Panc1 (cell line): Measurements from ENCODE around the gene ARHGEF6.

Experiments
- CTCF ChIP-seq: fragments of 450-650 bp; IDR thresholded peaks from 2 replicates; pipeline ENCODE4 v1.5.1; 2017; ENCODE audit warnings: mild to moderate bottlenecking
- REST ChIP-seq, 2 experiments: IDR thresholded peaks; 2 replicates each; pipeline ENCODE4 v1.6.1; 2011 to 2012; ENCODE audit warnings: low read depth in 2 of 2, control low read depth in 1 of 2, low read length in 1 of 2, mild to moderate bottlenecking in 1 of 2, moderate library complexity in 1 of 2; ENCODE audit not compliant: insufficient read depth in 1 of 2

GRCh38 chrX:136759968-136760367 lies 20.8 kb downstream of the ARHGEF6 start:
- TF ChIP-seq CTCF (no peak), REST (IDR thresholded peaks at IDR 0.05; ENCODE audit: insufficient read depth in 1 of 2, low read depth in 2 of 2, low read length in 1 of 2) (no peak)
